PFSK-1 (cell line): ENCODE data around the gene GLCCI1.

Experiments
- POLR2AphosphoS5 ChIP-seq: IDR thresholded peaks from 2 replicates; pipeline ENCODE4 v1.6.1; 2012; ENCODE audit warnings: low read depth, mild to moderate bottlenecking, control low read depth, low read length, moderate library complexity
- TF ChIP-seq, protein P1 (sequence below), 2 experiments: IDR thresholded peaks; 2 replicates each; pipeline versions ENCODE4 v1.6.1 to v1.8.0; 2011 to 2012; ENCODE audit warnings: low read depth in 2 of 2, low read length in 2 of 2, control low read depth in 1 of 2, inconsistent platforms in 1 of 2, mild to moderate bottlenecking in 1 of 2, moderate library complexity in 1 of 2; ENCODE audit not compliant: insufficient read depth in 1 of 2

DNA sequence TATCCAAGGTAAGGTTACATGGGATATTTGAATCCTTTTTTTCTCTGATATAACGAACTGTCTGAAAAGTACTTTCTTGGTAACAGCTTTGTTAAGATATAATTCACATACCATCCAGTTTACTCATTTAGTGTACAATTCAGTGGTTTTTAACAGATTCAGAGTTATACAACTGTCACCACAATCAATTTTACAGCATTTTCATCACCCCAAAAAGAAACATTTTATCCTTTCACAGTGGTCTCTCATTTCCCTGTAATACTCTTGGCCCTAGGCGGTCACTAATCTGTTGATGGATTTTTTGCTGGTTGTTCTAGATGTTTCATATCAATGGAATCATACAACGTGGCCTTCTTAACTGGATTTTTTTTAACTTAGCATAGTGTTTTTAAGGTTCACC, 91.6 kb downstream of the GLCCI1 start:
- TF ChIP-seq, protein P1, sequence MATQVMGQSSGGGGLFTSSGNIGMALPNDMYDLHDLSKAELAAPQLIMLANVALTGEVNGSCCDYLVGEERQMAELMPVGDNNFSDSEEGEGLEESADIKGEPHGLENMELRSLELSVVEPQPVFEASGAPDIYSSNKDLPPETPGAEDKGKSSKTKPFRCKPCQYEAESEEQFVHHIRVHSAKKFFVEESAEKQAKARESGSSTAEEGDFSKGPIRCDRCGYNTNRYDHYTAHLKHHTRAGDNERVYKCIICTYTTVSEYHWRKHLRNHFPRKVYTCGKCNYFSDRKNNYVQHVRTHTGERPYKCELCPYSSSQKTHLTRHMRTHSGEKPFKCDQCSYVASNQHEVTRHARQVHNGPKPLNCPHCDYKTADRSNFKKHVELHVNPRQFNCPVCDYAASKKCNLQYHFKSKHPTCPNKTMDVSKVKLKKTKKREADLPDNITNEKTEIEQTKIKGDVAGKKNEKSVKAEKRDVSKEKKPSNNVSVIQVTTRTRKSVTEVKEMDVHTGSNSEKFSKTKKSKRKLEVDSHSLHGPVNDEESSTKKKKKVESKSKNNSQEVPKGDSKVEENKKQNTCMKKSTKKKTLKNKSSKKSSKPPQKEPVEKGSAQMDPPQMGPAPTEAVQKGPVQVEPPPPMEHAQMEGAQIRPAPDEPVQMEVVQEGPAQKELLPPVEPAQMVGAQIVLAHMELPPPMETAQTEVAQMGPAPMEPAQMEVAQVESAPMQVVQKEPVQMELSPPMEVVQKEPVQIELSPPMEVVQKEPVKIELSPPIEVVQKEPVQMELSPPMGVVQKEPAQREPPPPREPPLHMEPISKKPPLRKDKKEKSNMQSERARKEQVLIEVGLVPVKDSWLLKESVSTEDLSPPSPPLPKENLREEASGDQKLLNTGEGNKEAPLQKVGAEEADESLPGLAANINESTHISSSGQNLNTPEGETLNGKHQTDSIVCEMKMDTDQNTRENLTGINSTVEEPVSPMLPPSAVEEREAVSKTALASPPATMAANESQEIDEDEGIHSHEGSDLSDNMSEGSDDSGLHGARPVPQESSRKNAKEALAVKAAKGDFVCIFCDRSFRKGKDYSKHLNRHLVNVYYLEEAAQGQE (IDR thresholded peaks at IDR 0.05; ENCODE audit: insufficient read depth in 1 of 2, low read depth in 2 of 2, low read length in 2 of 2) = no peak
- no peak for TF ChIP-seq POLR2AphosphoS5
